Upper lobe of right lung (tissue), 1 donor: Measurements from ENCODE around the gene NKX2-1. TPM values are rescaled to one million over a fixed set of nuclear protein-coding genes. Genes with fewer than 3 reads are reported as not detected.
A peak's percentile ranks its signal among the peaks of the same experiment; 100 is the strongest.

Source experiments
- ATAC-seq: fragments of 200-7000 bp; cut with Tn5 transposase; one replicate; pipeline ENCODE4 v1.9.1; 2020; ENCODE audit warnings: mild to moderate bottlenecking, moderate library complexity
- DNase-seq: peaks from one replicate; pipeline ENCODE4 v3.0.0-alpha.2; 2020
- H3K27ac ChIP-seq: fragments of 200-600 bp; one replicate; pipeline ENCODE4 v1.8.0; 2022
- H3K27me3 ChIP-seq: fragments of 200-600 bp; one replicate; pipeline ENCODE4 v1.8.0; 2022; ENCODE audit warnings: mild to moderate bottlenecking
- H3K36me3 ChIP-seq: fragments of 200-600 bp; one replicate; pipeline ENCODE4 v1.8.0; 2022
- H3K4me1 ChIP-seq: fragments of 200-600 bp; one replicate; pipeline ENCODE4 v1.8.0; 2022
- H3K4me3 ChIP-seq: fragments of 200-600 bp; one replicate; pipeline ENCODE4 v1.8.0; 2022; ENCODE audit warnings: mild to moderate bottlenecking
- H3K9me3 ChIP-seq: fragments of 200-600 bp; one replicate; pipeline ENCODE4 v1.8.0; 2022
- intact Hi-C: fragments of 100-400 bp; cut with DNase I; formaldehyde crosslinking; loops from one replicate; pipeline ENCODE4 v1.11.0; 2022
- total RNA-seq: library from RNA; stranded (reverse); fragmentation: NEBNext Ultra II Directional; extraction: Animal tissue kit (Norgen Biotek cat#: 25700); gene quantifications from one replicate; pipeline ENCODE4 v1.2.1, GENCODE V29; 2021
- TF ChIP-seq, protein P1 (sequence below): fragments of 200-600 bp; IDR thresholded peaks from one replicate; pipeline ENCODE4 v1.8.0; 2022; ENCODE audit warnings: antibody characterized with exemption
- donor health status: DM: no; HTN: yes; CAD: no; lungs with severe emphysema.

NKX2-1 gene
- total RNA-seq, 1 donor from 2014 or later, result 177 TPM

DNA sequence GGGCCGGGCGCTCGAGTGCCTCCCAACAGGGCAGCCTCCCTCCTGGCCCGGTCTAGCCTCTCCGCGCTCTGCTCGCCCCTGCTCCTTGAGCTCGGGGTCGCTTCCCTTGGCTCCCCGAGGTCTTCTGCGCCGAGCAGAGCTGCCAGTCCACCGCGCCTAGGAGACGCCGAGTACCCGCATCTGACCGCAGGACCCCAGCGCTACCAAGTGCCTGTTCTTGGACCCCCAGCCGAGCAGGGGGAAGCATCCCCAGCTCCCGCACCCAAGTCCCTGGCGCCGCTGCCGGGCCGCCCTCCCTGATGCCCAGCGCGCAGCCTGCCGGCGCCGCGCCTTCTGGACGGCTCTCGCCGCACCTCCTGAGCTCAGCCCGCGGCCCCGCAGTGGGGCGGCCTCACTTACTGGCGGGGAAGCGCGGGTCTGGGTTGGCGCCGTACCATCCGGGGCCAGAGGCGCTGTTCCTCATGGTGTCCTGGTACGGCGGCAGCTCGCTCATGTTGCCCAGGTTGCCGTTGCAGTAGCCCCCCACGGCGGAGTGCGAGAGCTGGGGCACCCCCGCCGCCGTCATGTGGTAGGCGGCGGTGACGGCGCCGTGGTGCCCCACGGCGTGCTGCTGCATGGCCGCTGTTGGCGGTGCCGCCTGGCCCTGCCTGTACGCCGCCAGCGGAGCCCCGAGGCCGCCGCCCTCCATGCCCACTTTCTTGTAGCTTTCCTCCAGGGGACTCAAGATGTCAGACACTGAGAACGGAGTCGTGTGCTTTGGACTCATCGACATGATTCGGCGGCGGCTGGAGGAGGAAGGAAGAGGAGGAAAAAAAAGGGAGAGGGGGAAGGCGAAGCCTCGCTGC, 1.2 kb downstream of the NKX2-1 start:
- intact Hi-C loops, result no loop called here
- Histone ChIP-seq H3K9me3 (no peaks in the 10 kb centered on the region), H3K27me3 (peaks cover 94% of the 10 kb centered on the region), H3K4me3 (peak overlapping the region; percentile 52), H3K4me1 (peaks cover 13% of the 10 kb centered on the region), H3K36me3 (no peaks in the 10 kb centered on the region), H3K27ac (peak overlapping the region; percentile 91)
- DNase-seq, result peak; percentile 69
- ATAC-seq, result no peak
- TF ChIP-seq, protein P1, sequence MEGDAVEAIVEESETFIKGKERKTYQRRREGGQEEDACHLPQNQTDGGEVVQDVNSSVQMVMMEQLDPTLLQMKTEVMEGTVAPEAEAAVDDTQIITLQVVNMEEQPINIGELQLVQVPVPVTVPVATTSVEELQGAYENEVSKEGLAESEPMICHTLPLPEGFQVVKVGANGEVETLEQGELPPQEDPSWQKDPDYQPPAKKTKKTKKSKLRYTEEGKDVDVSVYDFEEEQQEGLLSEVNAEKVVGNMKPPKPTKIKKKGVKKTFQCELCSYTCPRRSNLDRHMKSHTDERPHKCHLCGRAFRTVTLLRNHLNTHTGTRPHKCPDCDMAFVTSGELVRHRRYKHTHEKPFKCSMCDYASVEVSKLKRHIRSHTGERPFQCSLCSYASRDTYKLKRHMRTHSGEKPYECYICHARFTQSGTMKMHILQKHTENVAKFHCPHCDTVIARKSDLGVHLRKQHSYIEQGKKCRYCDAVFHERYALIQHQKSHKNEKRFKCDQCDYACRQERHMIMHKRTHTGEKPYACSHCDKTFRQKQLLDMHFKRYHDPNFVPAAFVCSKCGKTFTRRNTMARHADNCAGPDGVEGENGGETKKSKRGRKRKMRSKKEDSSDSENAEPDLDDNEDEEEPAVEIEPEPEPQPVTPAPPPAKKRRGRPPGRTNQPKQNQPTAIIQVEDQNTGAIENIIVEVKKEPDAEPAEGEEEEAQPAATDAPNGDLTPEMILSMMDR, result no peak

DNA sequence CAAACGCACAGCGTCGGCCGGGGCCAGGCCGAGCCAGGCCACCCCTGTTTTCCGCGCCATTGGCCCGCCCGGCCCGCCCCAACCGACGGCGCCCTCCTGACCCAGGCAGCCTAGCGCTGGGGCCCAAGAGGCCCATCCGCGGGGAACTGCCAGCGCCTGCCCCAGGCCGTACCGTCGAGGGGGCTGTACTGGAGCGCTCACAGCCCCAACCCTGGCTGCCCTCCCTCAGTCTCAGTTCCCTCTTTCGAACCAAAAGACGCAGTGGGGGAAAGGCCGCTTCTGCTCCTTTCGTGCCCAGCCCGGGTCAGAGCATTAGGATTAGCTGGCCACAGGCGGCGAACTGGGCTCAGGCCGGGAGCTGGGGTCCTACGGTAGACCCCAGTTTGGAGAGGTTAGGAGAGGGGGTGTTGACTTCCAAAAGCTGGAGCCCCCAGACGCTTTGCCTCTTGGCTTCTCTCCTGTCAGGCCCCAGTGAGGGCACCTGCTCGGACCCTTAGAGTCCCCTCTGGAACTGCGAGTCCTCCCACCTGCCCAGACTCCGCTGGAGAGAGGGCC, 1.9 kb downstream of the NKX2-1 start:
- intact Hi-C loops, result no loop called here
- ATAC-seq, result no peak
- peaks cover 94% of the 10 kb centered on the region for H3K27me3 ChIP-seq
- H3K36me3 ChIP-seq, result no peaks in the 10 kb centered on the region
- peak overlapping the region; percentile 52 for H3K4me3 ChIP-seq
- H3K27ac ChIP-seq, result peak overlapping the region; percentile 91
- TF ChIP-seq, protein P1, result no peak
- no peaks in the 10 kb centered on the region for H3K9me3 ChIP-seq
- DNase-seq, result no peak
- H3K4me1 ChIP-seq, result peaks cover 13% of the 10 kb centered on the region

DNA sequence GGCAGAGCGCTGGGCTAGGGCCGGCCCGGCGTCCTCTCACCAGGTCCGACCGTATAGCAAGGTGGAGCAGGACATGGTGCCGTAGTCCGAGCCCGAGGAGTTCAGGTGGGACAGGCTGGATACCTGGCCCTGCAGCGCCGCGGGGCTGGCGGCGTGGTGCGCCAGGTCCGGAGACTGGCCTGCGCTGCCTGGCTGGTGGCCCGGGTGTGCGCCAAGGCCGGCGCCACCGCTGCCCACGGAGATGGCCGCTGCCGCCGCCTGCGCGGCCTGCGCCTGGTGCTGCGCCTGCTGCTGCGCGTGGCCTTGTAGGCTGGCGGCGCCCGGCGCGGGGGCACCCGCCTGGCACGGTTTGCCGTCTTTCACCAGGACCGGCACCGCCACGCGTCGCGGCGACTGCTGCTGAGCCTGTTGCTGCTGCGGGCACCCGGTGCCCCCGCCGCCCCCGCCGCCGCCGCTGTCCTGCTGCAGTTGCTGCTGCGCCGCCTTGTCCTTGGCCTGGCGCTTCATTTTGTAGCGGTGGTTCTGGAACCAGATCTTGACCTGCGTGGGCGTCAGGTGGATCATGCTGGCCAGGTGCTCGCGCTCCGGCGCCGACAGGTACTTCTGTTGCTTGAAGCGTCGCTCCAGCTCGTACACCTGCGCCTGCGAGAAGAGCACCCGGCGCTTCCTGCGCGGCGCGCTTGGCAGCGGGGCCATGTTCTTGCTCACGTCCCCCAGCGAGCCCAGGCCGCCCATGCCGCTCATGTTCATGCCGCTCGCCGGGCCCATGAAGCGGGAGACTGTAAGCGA, 2.6 kb downstream of the NKX2-1 start:
- Histone ChIP-seq H3K36me3 (no peaks in the 10 kb centered on the region), H3K4me3 (peak overlapping the region; percentile 52), H3K27me3 (peaks cover 93% of the 10 kb centered on the region), H3K27ac (peak overlapping the region; percentile 91), H3K4me1 (peaks cover 13% of the 10 kb centered on the region), H3K9me3 (no peaks in the 10 kb centered on the region)
- DNase-seq (peak; percentile 69), ATAC-seq (no peak)
- intact Hi-C loops, result no loop called here
- TF ChIP-seq, protein P1, result no peak

DNA sequence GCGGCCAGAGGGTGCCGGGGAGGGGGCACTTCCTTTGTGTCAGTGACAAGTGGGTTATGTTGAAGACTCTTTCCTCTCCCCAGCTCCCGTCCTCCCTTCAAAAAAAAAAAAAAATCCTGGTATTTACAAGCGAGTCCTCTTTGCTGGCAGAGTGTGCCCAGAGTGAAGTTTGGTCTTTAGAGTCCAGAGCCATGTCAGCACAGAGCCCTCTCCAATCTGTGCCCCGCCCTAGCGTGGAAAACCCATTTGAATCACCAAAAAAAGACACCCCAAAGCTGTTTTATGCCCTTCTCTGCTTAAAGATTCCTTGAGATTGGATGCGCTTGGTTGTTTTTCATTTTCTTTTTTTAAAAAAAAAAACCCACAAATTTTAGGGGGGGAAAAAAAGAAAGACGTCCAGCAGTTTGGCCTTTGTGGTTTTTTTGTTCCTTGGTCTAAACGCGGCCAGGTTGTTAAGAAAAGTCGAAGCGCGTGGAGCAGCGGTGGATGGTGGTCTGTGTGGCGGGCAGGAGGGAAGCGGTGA, 3.3 kb downstream of the NKX2-1 start:
- TF ChIP-seq, protein P1, result no peak
- Histone ChIP-seq H3K9me3 (no peaks in the 10 kb centered on the region), H3K36me3 (no peaks in the 10 kb centered on the region), H3K27me3 (peaks cover 94% of the 10 kb centered on the region), H3K4me1 (peaks cover 13% of the 10 kb centered on the region), H3K4me3 (peak overlapping the region; percentile 52), H3K27ac (peak overlapping the region; percentile 91)
- ATAC-seq (no peak), DNase-seq (no peak)
- intact Hi-C loops, result no loop called here

DNA sequence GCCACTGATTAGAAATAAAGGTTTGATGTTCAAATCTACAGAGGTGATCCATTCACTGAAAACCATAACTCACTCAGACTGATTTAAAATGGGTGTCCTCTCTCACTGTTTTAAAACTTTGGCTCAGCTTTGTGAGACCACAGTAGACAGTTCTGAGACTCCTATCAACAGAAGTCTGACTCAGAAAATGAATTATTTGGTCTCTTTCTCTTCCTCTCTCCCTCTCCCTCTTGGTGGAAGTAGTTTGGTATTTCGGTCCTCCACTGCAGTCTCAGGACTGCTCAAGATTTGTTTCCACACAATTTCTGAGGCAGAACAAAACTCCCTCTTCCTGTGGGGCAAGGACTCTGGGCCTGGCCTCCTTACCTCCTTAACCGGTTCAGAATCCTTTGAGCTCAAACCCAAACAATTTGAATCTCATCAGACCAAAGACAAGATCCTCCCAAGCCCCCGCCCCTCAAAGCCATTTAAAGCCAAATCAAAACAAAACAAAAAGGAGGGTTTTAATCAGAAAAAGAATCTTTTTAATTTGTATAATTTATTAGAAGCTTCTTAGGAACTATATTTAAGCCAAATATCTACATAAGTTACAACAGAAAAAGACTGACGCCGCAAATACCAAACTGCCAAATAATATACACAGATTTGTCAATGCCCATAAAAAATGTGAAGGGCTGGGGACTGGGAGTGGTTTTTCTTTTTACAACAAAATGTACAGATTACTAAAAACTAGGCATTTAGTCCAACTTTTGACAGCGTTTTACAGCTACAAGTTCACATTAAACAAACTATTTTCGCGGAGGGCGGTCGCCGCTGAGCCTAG, 3.9 kb downstream of the NKX2-1 start:
- Histone ChIP-seq H3K4me1 (peaks cover 6% of the 10 kb centered on the region), H3K27ac (peak overlapping the region; percentile 91), H3K9me3 (no peaks in the 10 kb centered on the region), H3K27me3 (peaks cover 94% of the 10 kb centered on the region), H3K4me3 (peak overlapping the region; percentile 52), H3K36me3 (no peaks in the 10 kb centered on the region)
- no peak for DNase-seq
- intact Hi-C loops, result no loop called here
- TF ChIP-seq, protein P1, result no peak
- ATAC-seq, result no peak
